GM18519 (cell line): Measurements from ENCODE around the gene PNMA1.

ENCODE experiments used
- ATAC-seq: cut with Tn5 transposase; IDR thresholded peaks from one replicate; pipeline ENCODE4 v1.9.1; 2021; ENCODE audit warnings: mild to moderate bottlenecking, moderate library complexity; ENCODE audit not compliant: unreplicated experiment, low FRiP score

Gene PNMA1

GRCh38 chr14:73751157-73751691 is 37.0 kb upstream of the PNMA1 start:
- no peak for ATAC-seq

- no peak for ATAC-seq
These were observed 36.3 kb upstream of the PNMA1 start for GRCh38 chr14:73750531-73750901.

- no peak for ATAC-seq
These were observed 35.7 kb upstream of the PNMA1 start for GRCh38 chr14:73749706-73750530.

- ATAC-seq, result no peak
These were observed 34.7 kb upstream of the PNMA1 start for GRCh38 chr14:73748858-73749357.

- no peak for ATAC-seq
These were observed 33.4 kb upstream of the PNMA1 start for GRCh38 chr14:73747379-73748211.

GRCh38 chr14:73746520-73747378 is 32.6 kb upstream of the PNMA1 start:
- no peak for ATAC-seq

- ATAC-seq, result no peak
These were observed 31.7 kb upstream of the PNMA1 start for GRCh38 chr14:73745571-73746519.

GRCh38 chr14:73744874-73745529 is 30.8 kb upstream of the PNMA1 start:
- ATAC-seq, result no peak

- no peak for ATAC-seq
These were observed 30.1 kb upstream of the PNMA1 start for GRCh38 chr14:73744175-73744867.

- ATAC-seq, result no peak
These were observed 29.3 kb upstream of the PNMA1 start for GRCh38 chr14:73743431-73743931.

GRCh38 chr14:73742520-73743238 is 28.5 kb upstream of the PNMA1 start:
- no peak for ATAC-seq

- ATAC-seq, result no peak
These were observed 27.8 kb upstream of the PNMA1 start for GRCh38 chr14:73741876-73742519.

GRCh38 chr14:73741386-73741875 is 27.2 kb upstream of the PNMA1 start:
- ATAC-seq, result no peak

GRCh38 chr14:73740618-73741326 is 26.6 kb upstream of the PNMA1 start:
- no peak for ATAC-seq

GRCh38 chr14:73739899-73740617 is 25.9 kb upstream of the PNMA1 start:
- ATAC-seq, result no peak
